Gastrocnemius medialis (tissue), 4 donors: ENCODE results near the gene FAM131C.

Experiments used
- POLR2A ChIP-seq, 2 donors: fragments of 450-650 bp; IDR thresholded peaks; one replicate each; pipeline ENCODE4 v1.6.1; 2017; ENCODE audit warnings: antibody characterized with exemption in 2 of 2, mild to moderate bottlenecking in 2 of 2, moderate library complexity in 2 of 2
- TF ChIP-seq, protein P1 (sequence below), 5 experiments: fragments of 450-650 bp in 3 of 5; fragments of 200-600 bp in 2 of 5; sonication (generic) in 2 of 5; IDR thresholded peaks in 4 of 5; conservative IDR thresholded peaks in 1 of 5; 1 replicate in 4 of 5; 2 replicates in 1 of 5; pipeline ENCODE4 v1.5.1; 2016 to 2019; ENCODE audit warnings: antibody characterized with exemption in 5 of 5, mild to moderate bottlenecking in 3 of 5, moderate library complexity in 3 of 5

DNA sequence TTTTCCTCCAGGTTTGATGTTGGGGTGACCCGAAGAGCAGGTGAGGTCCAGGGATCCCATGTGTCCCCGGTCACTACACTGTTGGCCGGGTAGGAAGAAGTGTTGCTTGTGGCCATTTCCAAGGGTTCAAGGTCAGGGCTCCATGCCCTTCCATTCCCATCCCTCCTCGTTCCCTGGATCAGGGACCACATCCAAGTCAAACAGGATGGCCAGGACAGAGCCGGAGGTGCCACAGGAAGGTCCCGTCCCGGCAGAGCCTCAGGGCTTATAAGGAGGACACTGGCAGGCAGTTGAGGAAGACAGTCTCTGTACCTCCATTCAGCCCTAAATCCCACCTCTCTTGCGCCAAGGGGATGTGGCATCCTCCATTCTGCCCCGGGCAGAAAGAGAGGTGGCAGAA lies 22.0 kb upstream of the FAM131C start:
- TF ChIP-seq, protein P1, sequence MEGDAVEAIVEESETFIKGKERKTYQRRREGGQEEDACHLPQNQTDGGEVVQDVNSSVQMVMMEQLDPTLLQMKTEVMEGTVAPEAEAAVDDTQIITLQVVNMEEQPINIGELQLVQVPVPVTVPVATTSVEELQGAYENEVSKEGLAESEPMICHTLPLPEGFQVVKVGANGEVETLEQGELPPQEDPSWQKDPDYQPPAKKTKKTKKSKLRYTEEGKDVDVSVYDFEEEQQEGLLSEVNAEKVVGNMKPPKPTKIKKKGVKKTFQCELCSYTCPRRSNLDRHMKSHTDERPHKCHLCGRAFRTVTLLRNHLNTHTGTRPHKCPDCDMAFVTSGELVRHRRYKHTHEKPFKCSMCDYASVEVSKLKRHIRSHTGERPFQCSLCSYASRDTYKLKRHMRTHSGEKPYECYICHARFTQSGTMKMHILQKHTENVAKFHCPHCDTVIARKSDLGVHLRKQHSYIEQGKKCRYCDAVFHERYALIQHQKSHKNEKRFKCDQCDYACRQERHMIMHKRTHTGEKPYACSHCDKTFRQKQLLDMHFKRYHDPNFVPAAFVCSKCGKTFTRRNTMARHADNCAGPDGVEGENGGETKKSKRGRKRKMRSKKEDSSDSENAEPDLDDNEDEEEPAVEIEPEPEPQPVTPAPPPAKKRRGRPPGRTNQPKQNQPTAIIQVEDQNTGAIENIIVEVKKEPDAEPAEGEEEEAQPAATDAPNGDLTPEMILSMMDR (IDR thresholded peaks at IDR 0.05 in 4 of 5, conservative IDR thresholded peaks at IDR 0.05 in 1 of 5) = no peak
- TF ChIP-seq POLR2A (IDR thresholded peaks at IDR 0.05) = no peak
